ENCODE measurements around the gene F2R. TPM values are rescaled to one million over a fixed set of nuclear protein-coding genes. Genes with fewer than 3 reads are reported as not detected.

F2R gene
- total and polyA plus RNA-seq, 2 of the 13 experiments (the other 11 are each of a cell fraction or from before 2014, with no cell fraction given) = 8.3 to 12.3 TPM

GRCh38 chr5:76697670-76698069 is 18.3 kb upstream of the F2R start:
- intact Hi-C loops (cut with micrococcal nuclease; ENCODE audit: unreplicated experiment) (no loop called here), in situ Hi-C loops (cut with HindIII; ENCODE audit: extremely low pct_ligation_motif_present, low pct_unique_long_range_greater_than_20kb) (no loop called here)
- POLR2A ChIA-PET = no interaction called here
- no TSS peak for BruUV-seq (replicated peaks)
- H3K36me3 ChIP-seq (replicated peaks in 1 of 2; ENCODE audit: control insufficient read depth in 1 of 2, insufficient read depth in 2 of 2, low read length in 2 of 2) = peaks cover 10 to 56% of the 10 kb centered on the region in 2 experiments
- H3K4me3 ChIP-seq (replicated peaks in 1 of 3; ENCODE audit: insufficient read depth in 1 of 3, low read depth in 2 of 3, low read length in 3 of 3) = no peak overlapping the region
- WGBS (ENCODE audit: low lambda C conversion rate) = 98% methylated on average over 5 of the region's 5 CpGs
- H3K27ac ChIP-seq (ENCODE audit: extremely low read length, insufficient read depth, low read length) = no peak overlapping the region
- no peak overlapping the region for H3K4me2 ChIP-seq (ENCODE audit: low read depth, low read length)
- no peak overlapping the region for H2AFZ ChIP-seq (ENCODE audit: low read length)
- H3K79me2 ChIP-seq (ENCODE audit: insufficient read depth, low read length) = no peaks in the 10 kb centered on the region
- no peaks in the 10 kb centered on the region for H3K4me1 ChIP-seq (ENCODE audit: insufficient read depth, low read length)
- no peaks in the 10 kb centered on the region for H3K9me3 ChIP-seq (ENCODE audit: low read length)
- FAIRE-seq = no peak
- no peaks in the 10 kb centered on the region for H3K27me3 ChIP-seq (ENCODE audit: control insufficient read depth in 1 of 2, insufficient read depth in 2 of 2, low read length in 2 of 2)
- no peak for DNase-seq (ENCODE audit: low spot score)
- no peak for ATAC-seq
- CTCF ChIA-PET (ENCODE audit: low intra/inter-chr PET ratio, low total read pairs) = no interaction called here
- TF ChIP-seq MAFK (conservative IDR thresholded peaks at IDR 0.05 in 1 of 2, IDR thresholded peaks at IDR 0.05 in 1 of 2; ENCODE audit: low read length in 2 of 2) (0 out of 4 replicates have a peak, but pooled peaks of 1 of the 2 experiments have one; percentile 10), THAP7 (CRISPR knock-in tag; IDR thresholded peaks at IDR 0.05) (no peak)
- H4K20me1 ChIP-seq (ENCODE audit: insufficient read depth, low read length) = no peaks in the 10 kb centered on the region
- H3K9ac ChIP-seq (ENCODE audit: insufficient read depth, low read depth, low read length) = no peak overlapping the region

GRCh38 chr5:76700571-76700970 is 15.4 kb upstream of the F2R start:
- H3K4me2 ChIP-seq (ENCODE audit: low read depth, low read length) = no peak overlapping the region
- in situ Hi-C loops (cut with HindIII; ENCODE audit: extremely low pct_ligation_motif_present, low pct_unique_long_range_greater_than_20kb) = no loop called here
- TF ChIP-seq KDM4B (CRISPR knock-in tag; IDR thresholded peaks at IDR 0.05) = no peak
- no peak for TF ChIP-seq ZNF687 (CRISPR knock-in tag; IDR thresholded peaks at IDR 0.05)
- no peak for TF ChIP-seq PHF21A (CRISPR knock-in tag; IDR thresholded peaks at IDR 0.05)
- TF ChIP-seq, protein P1, sequence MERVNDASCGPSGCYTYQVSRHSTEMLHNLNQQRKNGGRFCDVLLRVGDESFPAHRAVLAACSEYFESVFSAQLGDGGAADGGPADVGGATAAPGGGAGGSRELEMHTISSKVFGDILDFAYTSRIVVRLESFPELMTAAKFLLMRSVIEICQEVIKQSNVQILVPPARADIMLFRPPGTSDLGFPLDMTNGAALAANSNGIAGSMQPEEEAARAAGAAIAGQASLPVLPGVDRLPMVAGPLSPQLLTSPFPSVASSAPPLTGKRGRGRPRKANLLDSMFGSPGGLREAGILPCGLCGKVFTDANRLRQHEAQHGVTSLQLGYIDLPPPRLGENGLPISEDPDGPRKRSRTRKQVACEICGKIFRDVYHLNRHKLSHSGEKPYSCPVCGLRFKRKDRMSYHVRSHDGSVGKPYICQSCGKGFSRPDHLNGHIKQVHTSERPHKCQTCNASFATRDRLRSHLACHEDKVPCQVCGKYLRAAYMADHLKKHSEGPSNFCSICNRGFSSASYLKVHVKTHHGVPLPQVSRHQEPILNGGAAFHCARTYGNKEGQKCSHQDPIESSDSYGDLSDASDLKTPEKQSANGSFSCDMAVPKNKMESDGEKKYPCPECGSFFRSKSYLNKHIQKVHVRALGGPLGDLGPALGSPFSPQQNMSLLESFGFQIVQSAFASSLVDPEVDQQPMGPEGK (CRISPR knock-in tag; IDR thresholded peaks at IDR 0.05) = no peak
- TF ChIP-seq ZNF704 (CRISPR knock-in tag; IDR thresholded peaks at IDR 0.05; ENCODE audit: borderline replicate concordance) = no peak
- no peak for TF ChIP-seq MBD4 (IDR thresholded peaks at IDR 0.05; ENCODE audit: borderline replicate concordance, low read length)
- TF ChIP-seq PCBP1 (IDR thresholded peaks at IDR 0.05; ENCODE audit: borderline replicate concordance, low read depth, low read length) = no peak

More at GRCh38 chr5:76700571-76700970, 15.4 kb upstream of the F2R start:
- Histone ChIP-seq H3K9ac (ENCODE audit: insufficient read depth, low read depth, low read length) (no peak overlapping the region), H3K36me3 (replicated peaks in 1 of 2; ENCODE audit: control insufficient read depth in 1 of 2, insufficient read depth in 2 of 2, low read length in 2 of 2) (peaks cover 10 to 49% of the 10 kb centered on the region in 2 experiments), H3K79me2 (ENCODE audit: insufficient read depth, low read length) (no peaks in the 10 kb centered on the region), H3K9me3 (ENCODE audit: low read length) (no peaks in the 10 kb centered on the region), H3K4me3 (replicated peaks in 1 of 3; ENCODE audit: insufficient read depth in 1 of 3, low read depth in 2 of 3, low read length in 3 of 3) (no peak overlapping the region), H3K27ac (ENCODE audit: extremely low read length, insufficient read depth, low read length) (no peak overlapping the region), H3K4me1 (ENCODE audit: insufficient read depth, low read length) (no peaks in the 10 kb centered on the region), H2AFZ (ENCODE audit: low read length) (no peak overlapping the region), H4K20me1 (ENCODE audit: insufficient read depth, low read length) (no peaks in the 10 kb centered on the region), H3K27me3 (ENCODE audit: control insufficient read depth in 1 of 2, insufficient read depth in 2 of 2, low read length in 2 of 2) (no peaks in the 10 kb centered on the region)
- FAIRE-seq = no peak
- ChIA-PET CTCF (ENCODE audit: low intra/inter-chr PET ratio, low total read pairs) (no interaction called here), POLR2A (no interaction called here)
- no peak for ATAC-seq
- no peak for DNase-seq (ENCODE audit: low spot score)
- 100% methylated on average over 2 of the region's 2 CpGs for WGBS (ENCODE audit: low lambda C conversion rate)
- intact Hi-C loops (cut with micrococcal nuclease; ENCODE audit: unreplicated experiment) = no loop called here
- no TSS peak for BruUV-seq (replicated peaks)
